ENCODE measurements around the gene GRB2.

DNA sequence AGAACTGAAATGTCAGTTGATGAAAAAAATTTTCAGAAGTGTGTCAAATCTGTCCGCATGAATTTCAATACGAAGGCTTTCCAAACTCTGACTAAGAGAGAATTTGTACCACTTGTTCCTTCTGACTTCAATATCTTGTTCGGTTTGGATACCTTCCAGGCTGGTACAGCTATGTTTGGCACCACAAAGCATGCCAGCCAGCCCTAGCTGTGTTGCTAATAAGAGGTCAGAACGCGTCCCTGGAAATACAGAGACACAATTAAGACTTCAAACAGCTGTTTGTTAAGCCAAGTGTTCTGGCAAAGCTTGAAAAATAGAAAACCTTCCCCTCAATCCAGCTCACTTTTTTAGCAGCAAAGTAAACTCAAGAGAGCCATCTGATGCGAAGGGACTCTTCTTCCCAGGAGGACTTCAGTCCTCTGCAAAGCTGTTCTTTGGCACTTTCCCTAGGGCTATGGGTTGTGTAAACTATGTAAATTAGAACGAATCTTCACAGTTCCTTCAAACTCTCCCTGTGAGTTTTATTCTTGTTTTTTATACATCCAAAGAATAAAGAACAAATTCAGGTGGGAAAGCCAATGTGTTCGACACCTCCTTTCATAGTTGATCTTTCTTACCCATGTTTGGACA lies 35.1 kb downstream of the GRB2 start:
- TF ChIP-seq, protein P1, sequence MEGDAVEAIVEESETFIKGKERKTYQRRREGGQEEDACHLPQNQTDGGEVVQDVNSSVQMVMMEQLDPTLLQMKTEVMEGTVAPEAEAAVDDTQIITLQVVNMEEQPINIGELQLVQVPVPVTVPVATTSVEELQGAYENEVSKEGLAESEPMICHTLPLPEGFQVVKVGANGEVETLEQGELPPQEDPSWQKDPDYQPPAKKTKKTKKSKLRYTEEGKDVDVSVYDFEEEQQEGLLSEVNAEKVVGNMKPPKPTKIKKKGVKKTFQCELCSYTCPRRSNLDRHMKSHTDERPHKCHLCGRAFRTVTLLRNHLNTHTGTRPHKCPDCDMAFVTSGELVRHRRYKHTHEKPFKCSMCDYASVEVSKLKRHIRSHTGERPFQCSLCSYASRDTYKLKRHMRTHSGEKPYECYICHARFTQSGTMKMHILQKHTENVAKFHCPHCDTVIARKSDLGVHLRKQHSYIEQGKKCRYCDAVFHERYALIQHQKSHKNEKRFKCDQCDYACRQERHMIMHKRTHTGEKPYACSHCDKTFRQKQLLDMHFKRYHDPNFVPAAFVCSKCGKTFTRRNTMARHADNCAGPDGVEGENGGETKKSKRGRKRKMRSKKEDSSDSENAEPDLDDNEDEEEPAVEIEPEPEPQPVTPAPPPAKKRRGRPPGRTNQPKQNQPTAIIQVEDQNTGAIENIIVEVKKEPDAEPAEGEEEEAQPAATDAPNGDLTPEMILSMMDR (IDR thresholded peaks at IDR 0.05), result no peak
- no peak for TF ChIP-seq POLR2A (IDR thresholded peaks at IDR 0.05)
